GM12891 (cell line): Measurements from ENCODE around the gene YWHAB.
"Not testable (repeated sequence)": the region's sequence is repeated elsewhere in the genome, so short reads cannot be mapped to it uniquely, and the experiment has no call there.

Experiments used
- POLR2A ChIP-seq: IDR thresholded peaks from 2 replicates; pipeline ENCODE4 v1.6.1; 2011; ENCODE audit warnings: low read depth, low read length, control low read depth
- POLR2AphosphoS5 ChIP-seq: IDR thresholded peaks from 2 replicates; pipeline ENCODE4 v1.6.1; 2011; ENCODE audit warnings: low read depth, low read length, control low read depth
- POU2F2 ChIP-seq: IDR thresholded peaks from 2 replicates; pipeline ENCODE4 v1.6.1; 2011; ENCODE audit warnings: low read depth, mild to moderate bottlenecking, control low read depth, low read length, moderate library complexity
- SPI1 ChIP-seq: IDR thresholded peaks from 2 replicates; pipeline ENCODE4 v1.6.1; 2011; ENCODE audit warnings: low read depth, low read length, control low read depth
- TAF1 ChIP-seq: IDR thresholded peaks from 2 replicates; pipeline ENCODE4 v1.6.1; 2011; ENCODE audit warnings: low read depth, low read length, control low read depth

DNA sequence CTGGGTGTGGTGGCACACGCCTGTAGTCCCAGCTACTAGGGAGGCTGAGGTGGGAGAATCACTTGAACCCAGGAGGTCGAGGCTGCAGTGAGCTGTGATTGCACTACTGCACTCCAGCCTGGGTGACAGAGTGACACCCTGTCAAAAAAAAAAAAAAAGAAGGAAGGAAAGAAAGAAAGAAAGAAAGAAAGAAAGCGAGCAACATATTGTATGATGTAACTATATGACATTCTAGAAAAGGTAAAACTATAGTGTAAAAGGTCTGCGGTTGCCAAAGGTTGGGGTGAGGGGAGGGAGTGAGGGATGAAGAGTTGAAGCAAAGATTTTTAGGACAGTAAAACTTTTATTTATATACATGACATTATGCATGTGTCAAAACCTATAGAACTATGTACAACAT is 3.1 kb upstream of the YWHAB start:
- TF ChIP-seq POLR2AphosphoS5, TAF1, POLR2A, SPI1, POU2F2: not testable (repeated sequence)
